GM19025 (cell line): ENCODE measurements around the gene RASGRP3.
"Not testable (repeated sequence)": the region's sequence is repeated elsewhere in the genome, so short reads cannot be mapped to it uniquely, and the experiment has no call there.

Source experiments
- ATAC-seq: cut with Tn5 transposase; IDR thresholded peaks from one replicate; pipeline ENCODE4 v1.9.1; 2021; ENCODE audit warnings: mild to moderate bottlenecking, low read depth, moderate library complexity; ENCODE audit not compliant: unreplicated experiment

The RASGRP3 gene

GRCh38 chr2:33476131-33476792 lies at the start of gene RASGRP3:
TSS of gene RASGRP3 (plus strand) at chr2:33476649. CDS start at chr2:33515137, 38,488 bp downstream.
- peak; percentile 45 for ATAC-seq

GRCh38 chr2:33426666-33427231 lies 49.7 kb upstream of the RASGRP3 start:
- no peak for ATAC-seq

- no peak for ATAC-seq
These were observed 46.4 kb upstream of the RASGRP3 start for GRCh38 chr2:33430077-33430476.

- ATAC-seq: no peak
These were observed 45.6 kb upstream of the RASGRP3 start for GRCh38 chr2:33430856-33431255.

GRCh38 chr2:33432871-33433270 lies 43.6 kb upstream of the RASGRP3 start:
- ATAC-seq: no peak

- no peak for ATAC-seq
These were observed 42.9 kb upstream of the RASGRP3 start for GRCh38 chr2:33433279-33434235.

GRCh38 chr2:33435518-33435917 lies 40.9 kb upstream of the RASGRP3 start:
- ATAC-seq: no peak

GRCh38 chr2:33436083-33436482 lies 40.4 kb upstream of the RASGRP3 start:
- ATAC-seq: no peak

GRCh38 chr2:33437297-33437696 lies 39.2 kb upstream of the RASGRP3 start:
- ATAC-seq: no peak

- ATAC-seq: no peak
These were observed 38.6 kb upstream of the RASGRP3 start for GRCh38 chr2:33437815-33438214.

- no peak for ATAC-seq
These were observed 35.1 kb upstream of the RASGRP3 start for GRCh38 chr2:33441235-33441810.

- ATAC-seq: not testable (repeated sequence)
These were observed 34.4 kb upstream of the RASGRP3 start for GRCh38 chr2:33442052-33442451.

- ATAC-seq: no peak
These were observed 33.8 kb upstream of the RASGRP3 start for GRCh38 chr2:33442528-33443079.

GRCh38 chr2:33443274-33443829 lies 33.1 kb upstream of the RASGRP3 start:
- no peak for ATAC-seq

GRCh38 chr2:33444967-33445366 lies 31.5 kb upstream of the RASGRP3 start:
- ATAC-seq: no peak

- no peak for ATAC-seq
These were observed 28.1 kb upstream of the RASGRP3 start for GRCh38 chr2:33448220-33448899.

GRCh38 chr2:33451214-33451613 lies 25.2 kb upstream of the RASGRP3 start:
- ATAC-seq: no peak

GRCh38 chr2:33451825-33452224 lies 24.6 kb upstream of the RASGRP3 start:
- no peak for ATAC-seq

GRCh38 chr2:33452545-33452944 lies 23.9 kb upstream of the RASGRP3 start:
- no peak for ATAC-seq
